GM18505 (cell line): ENCODE measurements around the gene CHRDL2.

ENCODE experiments used
- ATAC-seq: cut with Tn5 transposase; IDR thresholded peaks from one replicate; pipeline ENCODE4 v1.9.1; 2021; ENCODE audit not compliant: unreplicated experiment
- POLR2A ChIP-seq: IDR thresholded peaks from 4 replicates; pipeline ENCODE4 v1.6.1; 2011; ENCODE audit warnings: borderline replicate concordance; ENCODE audit not compliant: insufficient read depth, insufficient read length; ENCODE audit errors: extremely low read depth

CHRDL2 gene

GRCh38 chr11:74731301-74732094 lies at the start of gene CHRDL2:
CHRDL2 (minus strand) TSS chr11:74731426; CDS start chr11:74730888, 538 bp downstream.
- no peak for ATAC-seq
- TF ChIP-seq POLR2A: no peak

GRCh38 chr11:74780248-74781005 lies 49.2 kb upstream of the CHRDL2 start:
- ATAC-seq: no peak
- no peak for TF ChIP-seq POLR2A

GRCh38 chr11:74778581-74778980 lies 47.4 kb upstream of the CHRDL2 start:
- ATAC-seq: no peak
- TF ChIP-seq POLR2A: no peak

GRCh38 chr11:74777877-74778276 lies 46.7 kb upstream of the CHRDL2 start:
- ATAC-seq: no peak
- TF ChIP-seq POLR2A: no peak

- no peak for TF ChIP-seq POLR2A
Observed at GRCh38 chr11:74777038-74777437, 45.8 kb upstream of the CHRDL2 start.

GRCh38 chr11:74776546-74776945 lies 45.3 kb upstream of the CHRDL2 start:
- no peak for TF ChIP-seq POLR2A
- no peak for ATAC-seq

More at GRCh38 chr11:74777038-74777437, 45.8 kb upstream of the CHRDL2 start:
- ATAC-seq: no peak

GRCh38 chr11:74775762-74776161 lies 44.5 kb upstream of the CHRDL2 start:
- no peak for ATAC-seq
- no peak for TF ChIP-seq POLR2A

- no peak for TF ChIP-seq POLR2A
- no peak for ATAC-seq
Observed at GRCh38 chr11:74773476-74773875, 42.2 kb upstream of the CHRDL2 start.

GRCh38 chr11:74771139-74771538 lies 39.9 kb upstream of the CHRDL2 start:
- ATAC-seq: no peak
- no peak for TF ChIP-seq POLR2A

- TF ChIP-seq POLR2A: no peak
- ATAC-seq: no peak
Observed at GRCh38 chr11:74770456-74770855, 39.2 kb upstream of the CHRDL2 start.

GRCh38 chr11:74769055-74769707 lies 38.0 kb upstream of the CHRDL2 start:
- ATAC-seq: no peak
- TF ChIP-seq POLR2A: no peak

GRCh38 chr11:74768172-74768651 lies 37.0 kb upstream of the CHRDL2 start:
- ATAC-seq: peak; percentile 67

- ATAC-seq: no peak
- TF ChIP-seq POLR2A: no peak
Observed at GRCh38 chr11:74766905-74767304, 35.7 kb upstream of the CHRDL2 start.

GRCh38 chr11:74756571-74756970 lies 25.3 kb upstream of the CHRDL2 start:
- no peak for ATAC-seq
- no peak for TF ChIP-seq POLR2A

- no peak for TF ChIP-seq POLR2A
- no peak for ATAC-seq
Observed at GRCh38 chr11:74755395-74755995, 24.3 kb upstream of the CHRDL2 start.
